Gastrocnemius medialis (tissue), 4 donors: ENCODE measurements around the gene NPAS3.

ENCODE experiments used
- POLR2A ChIP-seq, 2 donors: fragments of 450-650 bp; IDR thresholded peaks; one replicate each; pipeline ENCODE4 v1.6.1; 2017; ENCODE audit warnings: antibody characterized with exemption in 2 of 2, mild to moderate bottlenecking in 2 of 2, moderate library complexity in 2 of 2
- TF ChIP-seq, protein P1 (sequence below), 5 experiments: fragments of 450-650 bp in 3 of 5; fragments of 200-600 bp in 2 of 5; sonication (generic) in 2 of 5; IDR thresholded peaks in 4 of 5; conservative IDR thresholded peaks in 1 of 5; 1 replicate in 4 of 5; 2 replicates in 1 of 5; pipeline ENCODE4 v1.5.1; 2016 to 2019; ENCODE audit warnings: antibody characterized with exemption in 5 of 5, mild to moderate bottlenecking in 3 of 5, moderate library complexity in 3 of 5

DNA sequence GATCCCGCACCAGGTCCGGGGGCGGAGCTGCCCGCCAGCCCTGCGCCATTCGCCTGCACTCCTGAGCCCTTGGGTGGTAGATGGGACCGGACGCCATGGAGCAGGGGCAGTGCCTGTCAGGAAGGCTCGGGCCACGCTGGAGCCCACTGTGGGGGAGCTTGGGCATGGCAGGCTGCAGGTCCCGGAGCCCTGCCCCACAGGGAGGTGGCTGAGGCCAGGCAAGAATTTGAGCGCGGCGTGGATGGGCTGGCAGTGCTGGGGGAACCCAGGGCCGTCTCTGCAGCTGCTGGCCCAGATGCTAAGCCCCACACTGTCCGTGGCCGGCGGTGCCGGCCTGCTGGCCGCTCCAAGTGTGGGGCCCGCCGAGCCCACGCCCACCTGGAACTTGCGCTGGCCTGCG is 260.0 kb downstream of the NPAS3 start:
- TF ChIP-seq, protein P1, sequence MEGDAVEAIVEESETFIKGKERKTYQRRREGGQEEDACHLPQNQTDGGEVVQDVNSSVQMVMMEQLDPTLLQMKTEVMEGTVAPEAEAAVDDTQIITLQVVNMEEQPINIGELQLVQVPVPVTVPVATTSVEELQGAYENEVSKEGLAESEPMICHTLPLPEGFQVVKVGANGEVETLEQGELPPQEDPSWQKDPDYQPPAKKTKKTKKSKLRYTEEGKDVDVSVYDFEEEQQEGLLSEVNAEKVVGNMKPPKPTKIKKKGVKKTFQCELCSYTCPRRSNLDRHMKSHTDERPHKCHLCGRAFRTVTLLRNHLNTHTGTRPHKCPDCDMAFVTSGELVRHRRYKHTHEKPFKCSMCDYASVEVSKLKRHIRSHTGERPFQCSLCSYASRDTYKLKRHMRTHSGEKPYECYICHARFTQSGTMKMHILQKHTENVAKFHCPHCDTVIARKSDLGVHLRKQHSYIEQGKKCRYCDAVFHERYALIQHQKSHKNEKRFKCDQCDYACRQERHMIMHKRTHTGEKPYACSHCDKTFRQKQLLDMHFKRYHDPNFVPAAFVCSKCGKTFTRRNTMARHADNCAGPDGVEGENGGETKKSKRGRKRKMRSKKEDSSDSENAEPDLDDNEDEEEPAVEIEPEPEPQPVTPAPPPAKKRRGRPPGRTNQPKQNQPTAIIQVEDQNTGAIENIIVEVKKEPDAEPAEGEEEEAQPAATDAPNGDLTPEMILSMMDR (IDR thresholded peaks at IDR 0.05 in 4 of 5, conservative IDR thresholded peaks at IDR 0.05 in 1 of 5): no peak
- no peak for TF ChIP-seq POLR2A (IDR thresholded peaks at IDR 0.05)
